Body of pancreas (tissue), 4 donors: ENCODE results near the gene CYGB.

Source experiments
- POLR2A ChIP-seq, 3 donors: fragments of 450-650 bp; IDR thresholded peaks; one replicate each; pipeline ENCODE4 v1.6.1; 2016; ENCODE audit warnings: antibody characterized with exemption in 3 of 3, mild to moderate bottlenecking in 2 of 3
- TF ChIP-seq, protein P1 (sequence below), 7 experiments: fragments of 450-650 bp in 4 of 7; fragments of 200-600 bp in 3 of 7; sonication (generic) in 3 of 7; IDR thresholded peaks; one replicate each; pipeline ENCODE4 v1.5.1; 2016 to 2019; ENCODE audit warnings: antibody characterized with exemption in 7 of 7

DNA sequence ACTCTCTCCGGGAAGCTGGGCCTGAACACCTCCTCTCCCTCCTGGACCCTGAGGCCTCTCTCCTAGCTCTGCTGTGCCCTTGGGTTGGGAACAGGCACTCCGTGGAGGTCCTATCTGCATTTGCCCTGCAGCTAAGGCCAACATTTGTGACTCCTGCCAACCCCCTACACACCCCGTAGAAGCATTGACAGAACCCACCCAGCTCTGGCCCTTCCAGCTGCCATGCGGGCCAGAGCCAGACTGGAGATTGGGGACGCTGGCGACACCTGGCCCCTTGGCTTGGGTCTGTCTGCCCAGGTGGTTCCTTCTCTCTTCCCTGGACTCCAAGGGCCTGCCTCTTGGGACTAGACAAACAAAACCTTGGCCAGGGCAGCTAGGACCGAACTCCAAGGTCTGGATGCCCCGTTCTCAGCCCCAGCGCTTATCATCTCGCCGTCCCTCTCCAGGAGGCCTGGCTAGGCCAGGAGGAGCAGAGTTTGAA lies 35.6 kb downstream of the CYGB start:
- TF ChIP-seq, protein P1, sequence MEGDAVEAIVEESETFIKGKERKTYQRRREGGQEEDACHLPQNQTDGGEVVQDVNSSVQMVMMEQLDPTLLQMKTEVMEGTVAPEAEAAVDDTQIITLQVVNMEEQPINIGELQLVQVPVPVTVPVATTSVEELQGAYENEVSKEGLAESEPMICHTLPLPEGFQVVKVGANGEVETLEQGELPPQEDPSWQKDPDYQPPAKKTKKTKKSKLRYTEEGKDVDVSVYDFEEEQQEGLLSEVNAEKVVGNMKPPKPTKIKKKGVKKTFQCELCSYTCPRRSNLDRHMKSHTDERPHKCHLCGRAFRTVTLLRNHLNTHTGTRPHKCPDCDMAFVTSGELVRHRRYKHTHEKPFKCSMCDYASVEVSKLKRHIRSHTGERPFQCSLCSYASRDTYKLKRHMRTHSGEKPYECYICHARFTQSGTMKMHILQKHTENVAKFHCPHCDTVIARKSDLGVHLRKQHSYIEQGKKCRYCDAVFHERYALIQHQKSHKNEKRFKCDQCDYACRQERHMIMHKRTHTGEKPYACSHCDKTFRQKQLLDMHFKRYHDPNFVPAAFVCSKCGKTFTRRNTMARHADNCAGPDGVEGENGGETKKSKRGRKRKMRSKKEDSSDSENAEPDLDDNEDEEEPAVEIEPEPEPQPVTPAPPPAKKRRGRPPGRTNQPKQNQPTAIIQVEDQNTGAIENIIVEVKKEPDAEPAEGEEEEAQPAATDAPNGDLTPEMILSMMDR (IDR thresholded peaks at IDR 0.05), result no peak
- TF ChIP-seq POLR2A (IDR thresholded peaks at IDR 0.05), result no peak
